ENCODE results near the gene TMEM30A.

GRCh38 chr6:75267461-75267860 lies 17.1 kb downstream of the TMEM30A start:
- no peak for TF ChIP-seq EZH2 (IDR thresholded peaks at IDR 0.05; ENCODE audit: borderline replicate concordance, low read depth, low read length, severe bottlenecking)
- TF ChIP-seq, protein P1, sequence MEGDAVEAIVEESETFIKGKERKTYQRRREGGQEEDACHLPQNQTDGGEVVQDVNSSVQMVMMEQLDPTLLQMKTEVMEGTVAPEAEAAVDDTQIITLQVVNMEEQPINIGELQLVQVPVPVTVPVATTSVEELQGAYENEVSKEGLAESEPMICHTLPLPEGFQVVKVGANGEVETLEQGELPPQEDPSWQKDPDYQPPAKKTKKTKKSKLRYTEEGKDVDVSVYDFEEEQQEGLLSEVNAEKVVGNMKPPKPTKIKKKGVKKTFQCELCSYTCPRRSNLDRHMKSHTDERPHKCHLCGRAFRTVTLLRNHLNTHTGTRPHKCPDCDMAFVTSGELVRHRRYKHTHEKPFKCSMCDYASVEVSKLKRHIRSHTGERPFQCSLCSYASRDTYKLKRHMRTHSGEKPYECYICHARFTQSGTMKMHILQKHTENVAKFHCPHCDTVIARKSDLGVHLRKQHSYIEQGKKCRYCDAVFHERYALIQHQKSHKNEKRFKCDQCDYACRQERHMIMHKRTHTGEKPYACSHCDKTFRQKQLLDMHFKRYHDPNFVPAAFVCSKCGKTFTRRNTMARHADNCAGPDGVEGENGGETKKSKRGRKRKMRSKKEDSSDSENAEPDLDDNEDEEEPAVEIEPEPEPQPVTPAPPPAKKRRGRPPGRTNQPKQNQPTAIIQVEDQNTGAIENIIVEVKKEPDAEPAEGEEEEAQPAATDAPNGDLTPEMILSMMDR (IDR thresholded peaks at IDR 0.05; ENCODE audit: borderline replicate concordance, extremely low read depth, low read length, poor library complexity, severe bottlenecking), result no peak

Measured in DND-41 (cell line).